MCF 10A (cell line): Measurements from ENCODE around the gene OR4X1. TPM values are rescaled to one million over a fixed set of nuclear protein-coding genes. Genes with fewer than 3 reads are reported as not detected.
"Not testable (repeated sequence)": the region's sequence is repeated elsewhere in the genome, so short reads cannot be mapped to it uniquely, and the experiment has no call there.

Experiments
- BruUV-seq: library from RNA; stranded (reverse); fragments of 400-500 nt; replicated peaks from 2 replicates; lab custom pipeline; 2021; lab: Mats Ljungman, UMichigan
- CTCF ChIA-PET: fragments of 300-600 bp; sonication (Branson Sonifier 250); formaldehyde crosslinking; extraction: SDS; loops from one replicate; lab custom pipeline; 2021; ENCODE audit warnings: antibody characterized with exemption, inconsistent platforms; lab: Yijun Ruan, JAX
- POLR2A ChIA-PET: fragments of 300-600, 350-650 bp; sonication (Branson Sonifier 250); formaldehyde crosslinking; extraction: SDS; loops from one replicate; lab custom pipeline; 2020; ENCODE audit warnings: antibody characterized with exemption, inconsistent platforms; lab: Yijun Ruan, JAX
- DNase-seq: peaks from one replicate; pipeline ENCODE4 v3.0.0-alpha.2; 2018; ENCODE audit not compliant: unreplicated experiment
- H3K27ac Mint-ChIP-seq: one replicate; pipeline ENCODE4 v1.8.0; 2022; ENCODE audit warnings: mild to moderate bottlenecking, low read depth, mixed read lengths; ENCODE audit not compliant: unreplicated experiment
- H3K27me3 Mint-ChIP-seq: one replicate; pipeline ENCODE4 v1.8.0; 2022; ENCODE audit warnings: mixed read lengths; ENCODE audit not compliant: insufficient read depth, unreplicated experiment
- H3K36me3 Mint-ChIP-seq: one replicate; pipeline ENCODE4 v1.8.0; 2022; ENCODE audit warnings: mild to moderate bottlenecking, moderate library complexity, mixed read lengths; ENCODE audit not compliant: insufficient read depth, unreplicated experiment
- H3K4me1 Mint-ChIP-seq: one replicate; pipeline ENCODE4 v1.8.0; 2022; ENCODE audit warnings: mixed read lengths; ENCODE audit not compliant: insufficient read depth, unreplicated experiment
- H3K4me3 Mint-ChIP-seq: one replicate; pipeline ENCODE4 v1.8.0; 2022; ENCODE audit warnings: mild to moderate bottlenecking, moderate library complexity, mixed read lengths; ENCODE audit not compliant: unreplicated experiment
- H3K9me3 Mint-ChIP-seq: one replicate; pipeline ENCODE4 v1.8.0; 2022; ENCODE audit warnings: mixed read lengths; ENCODE audit not compliant: unreplicated experiment
- CTCF ChIP-seq: fragments of 200-600 bp; IDR thresholded peaks from one replicate; pipeline ENCODE4 v1.8.0; 2022; ENCODE audit warnings: antibody characterized with exemption, mild to moderate bottlenecking; ENCODE audit not compliant: unreplicated experiment
- intact Hi-C: fragments of 100-400 bp; cut with micrococcal nuclease; formaldehyde crosslinking; loops from 2 replicates; pipeline ENCODE4 v1.14.1; 2022
- total RNA-seq: library from RNA; stranded (reverse); gene quantifications from 2 replicates; pipeline ENCODE4 v1.2.3, GENCODE V29; 2022

The OR4X1 gene
- total RNA-seq, 1 experiment from 2014 or later, result not detected

- Mint-ChIP-seq H3K9me3 (no peaks in the 10 kb centered on the region), H3K27me3 (no peaks in the 10 kb centered on the region), H3K36me3 (no peaks in the 10 kb centered on the region), H3K4me1 (no peaks in the 10 kb centered on the region), H3K4me3 (no peak overlapping the region), H3K27ac (no peak overlapping the region)
- BruUV-seq, result no TSS peak
- intact Hi-C loops, result loop anchor here (2.0 to 5.0 kb wide), 3 partner anchors 135 to 1219 kb away; no protein-coding TSS in a partner anchor
- peak; percentile 72 for DNase-seq
- ChIA-PET CTCF (interaction anchor here (0.6 to 3.0 kb wide), 33 partner anchors 9 to 1221 kb away, joined by 3 to 14 read pairs (median 3); no protein-coding TSS in a partner anchor), POLR2A (interaction anchor here (0.6 kb wide), 1 partner anchor 361 kb away, joined by 3 read pairs; no protein-coding TSS in a partner anchor)
- TF ChIP-seq CTCF, result peak; percentile 92
These were observed 44.2 kb downstream of the OR4X1 start for GRCh38 chr11:48307760-48308386.

GRCh38 chr11:48313590-48313989 is 49.9 kb downstream of the OR4X1 start:
- H3K9me3 Mint-ChIP-seq, H3K36me3 Mint-ChIP-seq, H3K4me3 Mint-ChIP-seq, POLR2A ChIA-PET, BruUV-seq, intact Hi-C loops, H3K4me1 Mint-ChIP-seq, H3K27ac Mint-ChIP-seq, DNase-seq, H3K27me3 Mint-ChIP-seq: not testable (repeated sequence)
- CTCF ChIA-PET, result interaction anchor here (0.7 kb wide), 1 partner anchor 175 kb away, joined by 3 read pairs; the partner anchor contains the start of gene OR4A47

Other genes starting within 250 kb of the OR4X1 start
- not detected in 2 replicates for gene OR4B1, start 47.1 kb upstream of the OR4X1 start, total RNA-seq
- not detected in 2 replicates for gene OR4X2, start 18.8 kb upstream of the OR4X1 start, total RNA-seq
- gene OR4S1, start 42.4 kb downstream of the OR4X1 start, total RNA-seq, result not detected in 2 replicates
- not detected in 2 replicates for gene OR4C3, start 61.1 kb downstream of the OR4X1 start, total RNA-seq
- not detected in 2 replicates for gene OR4C5, start 102.6 kb downstream of the OR4X1 start, total RNA-seq
- not detected in 2 replicates for gene OR4A47, start 224.9 kb downstream of the OR4X1 start, total RNA-seq